Esophagus muscularis mucosa (tissue), 4 donors: ENCODE results near the gene TMEM108. TPM values are rescaled to one million over a fixed set of nuclear protein-coding genes. Genes with fewer than 3 reads are reported as not detected.

Experiments
- DNase-seq: peaks from one replicate; pipeline ENCODE4 v3.0.0-alpha.2; 2017; ENCODE audit errors: extremely low spot score
- H3K27ac ChIP-seq, 4 donors: fragments of 200-600 bp; sonication (generic); replicated peaks in 1 of 4; 1 replicate in 3 of 4; 2 replicates in 1 of 4; pipeline ENCODE4 v1.5.1; 2016 to 2019; ENCODE audit warnings: mild to moderate bottlenecking in 1 of 4
- H3K27me3 ChIP-seq, 4 donors: fragments of 200-600 bp; sonication (generic); one replicate each; pipeline versions ENCODE4 v1.5.1 to v1.6.0; 2016 to 2019
- H3K36me3 ChIP-seq, 4 donors: fragments of 200-600 bp; sonication (generic); one replicate each; pipeline ENCODE4 v1.5.1; 2016 to 2019
- H3K4me1 ChIP-seq, 4 donors: fragments of 200-600 bp; sonication (generic); one replicate each; pipeline ENCODE4 v1.5.1; 2016 to 2019
- H3K4me3 ChIP-seq, 4 donors: fragments of 200-600 bp; sonication (generic); 1 replicate in 2 of 4; 2 replicates in 2 of 4; pipeline ENCODE4 v1.5.1; 2016 to 2019; ENCODE audit warnings: mild to moderate bottlenecking in 4 of 4, moderate library complexity in 1 of 4
- H3K9me3 ChIP-seq, 4 donors: fragments of 200-600 bp; sonication (generic); 1 replicate in 3 of 4; 2 replicates in 1 of 4; pipeline ENCODE4 v1.5.1; 2016 to 2019
- EP300 ChIP-seq: sonication (generic); formaldehyde crosslinking; IDR thresholded peaks from one replicate; pipeline ENCODE4 v1.6.1; 2017; ENCODE audit warnings: antibody characterized with exemption
- POLR2A ChIP-seq: fragments of 450-650 bp; IDR thresholded peaks from one replicate; pipeline ENCODE4 v1.6.1; 2017; ENCODE audit warnings: antibody characterized with exemption, moderate library complexity, mild to moderate bottlenecking, low read depth
- POLR2AphosphoS5 ChIP-seq, 2 donors: sonication (generic); formaldehyde crosslinking; IDR thresholded peaks; one replicate each; pipeline ENCODE4 v1.6.1; 2017; ENCODE audit warnings: antibody characterized with exemption in 2 of 2
- WGBS: methylation state at CpG from one replicate; pipeline ENCODE4 v1.1.5; 2018; 5-methylcytosine and 5-hydroxymethylcytosine counted together
- intact Hi-C: fragments of 100-400 bp; cut with DNase I; formaldehyde crosslinking; loops from one replicate; pipeline ENCODE4 v1.15.1; 2023
- total RNA-seq, 4 donors: library from RNA; depleted of rRNA; stranded (reverse); fragments of >200 nt; gene quantifications; one replicate each; pipeline versions ENCODE4 v1.1.0 to v1.2.1, GENCODE V29; 2016
- TF ChIP-seq, protein P1 (sequence below), 3 experiments: fragments of 200-600 bp in 2 of 3; fragments of 450-650 bp in 1 of 3; sonication (generic) in 2 of 3; IDR thresholded peaks; one replicate each; pipeline ENCODE4 v1.5.1; 2017 to 2019; ENCODE audit warnings: antibody characterized with exemption in 3 of 3, mild to moderate bottlenecking in 2 of 3, moderate library complexity in 1 of 3

TMEM108 gene
- total RNA-seq, 4 donors from 2014 or later, result 8.6 to 12.1 (median 11.2) TPM

DNA sequence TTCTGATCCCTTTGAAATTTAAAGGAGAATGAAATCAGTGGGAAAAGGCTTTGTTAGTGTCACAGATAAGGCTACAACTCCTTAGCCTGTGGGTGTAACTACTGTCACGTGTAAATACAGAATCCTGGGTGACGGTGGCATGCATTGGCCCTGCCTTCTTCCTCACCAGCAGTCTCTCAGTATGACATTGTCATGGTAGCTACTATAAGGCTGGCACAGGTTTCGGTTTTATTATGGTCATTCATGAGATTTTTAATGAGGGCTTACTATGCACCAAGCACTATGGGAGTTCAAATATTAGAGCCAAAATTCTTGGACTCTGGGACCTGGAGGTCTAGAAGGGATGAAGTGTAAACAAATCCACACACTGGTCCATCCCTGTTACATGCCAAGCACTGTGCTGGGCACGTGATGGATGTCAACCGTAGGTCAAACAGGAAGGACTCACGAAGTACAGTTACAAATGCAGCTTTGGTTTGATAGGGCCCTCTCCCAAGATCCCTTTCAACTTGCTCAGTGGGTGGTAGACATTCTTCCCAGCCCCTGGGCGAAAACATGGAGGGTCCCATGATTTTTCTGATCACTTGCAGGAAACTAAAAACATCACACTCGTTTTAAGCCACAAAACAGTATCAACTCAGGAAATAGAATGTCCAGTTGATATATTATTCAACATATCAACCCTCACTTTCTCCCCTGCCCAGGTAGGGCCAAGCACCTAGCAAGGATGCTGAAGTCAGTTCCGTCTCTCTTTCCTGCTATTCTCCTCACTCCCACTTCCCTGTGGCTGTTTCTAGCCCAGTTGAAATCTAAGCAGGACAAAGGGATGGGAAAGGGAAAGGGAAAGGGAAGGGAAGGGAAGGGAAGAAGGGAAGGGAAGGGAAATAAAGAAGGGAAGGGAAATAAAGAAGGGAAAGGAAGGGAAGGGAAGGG is 387.0 kb downstream of the TMEM108 start:
- TF ChIP-seq, protein P1, sequence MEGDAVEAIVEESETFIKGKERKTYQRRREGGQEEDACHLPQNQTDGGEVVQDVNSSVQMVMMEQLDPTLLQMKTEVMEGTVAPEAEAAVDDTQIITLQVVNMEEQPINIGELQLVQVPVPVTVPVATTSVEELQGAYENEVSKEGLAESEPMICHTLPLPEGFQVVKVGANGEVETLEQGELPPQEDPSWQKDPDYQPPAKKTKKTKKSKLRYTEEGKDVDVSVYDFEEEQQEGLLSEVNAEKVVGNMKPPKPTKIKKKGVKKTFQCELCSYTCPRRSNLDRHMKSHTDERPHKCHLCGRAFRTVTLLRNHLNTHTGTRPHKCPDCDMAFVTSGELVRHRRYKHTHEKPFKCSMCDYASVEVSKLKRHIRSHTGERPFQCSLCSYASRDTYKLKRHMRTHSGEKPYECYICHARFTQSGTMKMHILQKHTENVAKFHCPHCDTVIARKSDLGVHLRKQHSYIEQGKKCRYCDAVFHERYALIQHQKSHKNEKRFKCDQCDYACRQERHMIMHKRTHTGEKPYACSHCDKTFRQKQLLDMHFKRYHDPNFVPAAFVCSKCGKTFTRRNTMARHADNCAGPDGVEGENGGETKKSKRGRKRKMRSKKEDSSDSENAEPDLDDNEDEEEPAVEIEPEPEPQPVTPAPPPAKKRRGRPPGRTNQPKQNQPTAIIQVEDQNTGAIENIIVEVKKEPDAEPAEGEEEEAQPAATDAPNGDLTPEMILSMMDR (IDR thresholded peaks at IDR 0.05), result no peak
- TF ChIP-seq POLR2A, result no peak
- TF ChIP-seq POLR2AphosphoS5 (IDR thresholded peaks at IDR 0.05), result no peak
- DNase-seq, result no peak
- intact Hi-C loops, result loop anchor here (2.0 to 5.0 kb wide), 2 partner anchors 38 to 382 kb away; no protein-coding TSS in a partner anchor
- Histone ChIP-seq H3K27ac (no peak overlapping the region), H3K4me1 (peaks cover 0 to 9% (median 8%) of the 10 kb centered on the region in 4 donors), H3K27me3 (peaks cover 0 to 10% (median 0%) of the 10 kb centered on the region in 4 donors), H3K4me3 (no peak overlapping the region), H3K9me3 (no peaks in the 10 kb centered on the region), H3K36me3 (no peaks in the 10 kb centered on the region)
- WGBS, result 79% methylated on average over 9 of the region's 9 CpGs

DNA sequence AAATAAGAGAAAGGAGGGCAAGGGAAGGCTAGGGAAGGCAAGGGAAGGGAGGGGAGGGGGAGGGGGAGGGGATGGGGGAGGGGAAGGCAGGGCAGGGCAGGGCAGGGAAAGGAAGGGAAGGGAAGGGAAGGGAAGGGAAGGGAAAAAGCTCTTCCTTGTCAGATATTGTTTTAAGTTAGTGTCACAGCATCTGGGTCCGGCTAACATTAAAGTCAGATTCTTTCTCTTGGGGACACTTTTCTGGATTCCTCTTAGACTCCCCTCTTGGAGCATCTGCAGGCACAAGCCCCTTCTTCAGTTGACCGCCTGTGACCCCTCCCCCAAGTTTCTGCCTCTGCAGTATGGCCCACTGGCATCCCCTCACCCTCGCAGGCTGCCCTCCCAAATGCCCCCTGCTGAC is 387.7 kb downstream of the TMEM108 start:
- 78% methylated on average over 3 of the region's 3 CpGs for WGBS
- intact Hi-C loops, result loop anchor here (2.0 kb wide), 1 partner anchor 383 kb away; no protein-coding TSS in a partner anchor
- TF ChIP-seq EP300 (no peak), POLR2AphosphoS5 (IDR thresholded peaks at IDR 0.05) (no peak), POLR2A (no peak)
- TF ChIP-seq, protein P1 (IDR thresholded peaks at IDR 0.05), result no peak
- DNase-seq, result no peak
- Histone ChIP-seq H3K27ac (no peak overlapping the region), H3K36me3 (no peaks in the 10 kb centered on the region), H3K27me3 (peaks cover 0 to 10% (median 0%) of the 10 kb centered on the region in 4 donors), H3K9me3 (no peaks in the 10 kb centered on the region), H3K4me1 (peaks cover 0 to 9% (median 8%) of the 10 kb centered on the region in 4 donors), H3K4me3 (no peak overlapping the region)

DNA sequence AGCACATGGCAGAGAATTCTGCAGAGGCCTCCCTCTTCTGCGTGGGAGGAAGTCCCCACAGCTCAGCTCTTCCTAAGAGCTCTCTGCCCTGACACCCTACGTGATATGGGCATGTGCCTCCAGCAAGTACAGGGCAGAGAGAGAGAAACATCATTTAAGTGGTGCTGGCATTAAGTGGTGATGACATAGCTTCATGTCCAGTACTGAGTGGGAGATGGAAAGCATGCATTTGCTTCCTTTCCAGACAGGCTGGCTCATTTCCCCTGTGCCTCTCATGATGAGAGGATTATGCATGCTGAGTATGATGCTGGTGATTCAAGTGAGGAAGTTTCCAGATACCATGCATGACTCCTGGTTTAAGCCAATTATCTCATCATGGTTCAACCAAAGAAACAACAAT is 388.5 kb downstream of the TMEM108 start:
- intact Hi-C loops, result no loop called here
- Histone ChIP-seq H3K9me3 (no peaks in the 10 kb centered on the region), H3K27ac (no peak overlapping the region), H3K36me3 (no peaks in the 10 kb centered on the region), H3K4me3 (no peak overlapping the region), H3K27me3 (peaks cover 0 to 10% (median 0%) of the 10 kb centered on the region in 4 donors), H3K4me1 (peaks cover 0 to 9% (median 8%) of the 10 kb centered on the region in 4 donors)
- WGBS, result 75% methylated on average over 2 of the region's 2 CpGs
- DNase-seq, result no peak
- TF ChIP-seq, protein P1 (IDR thresholded peaks at IDR 0.05), result no peak
- TF ChIP-seq EP300, result no peak
- no peak for TF ChIP-seq POLR2A
- TF ChIP-seq POLR2AphosphoS5 (IDR thresholded peaks at IDR 0.05), result no peak

DNA sequence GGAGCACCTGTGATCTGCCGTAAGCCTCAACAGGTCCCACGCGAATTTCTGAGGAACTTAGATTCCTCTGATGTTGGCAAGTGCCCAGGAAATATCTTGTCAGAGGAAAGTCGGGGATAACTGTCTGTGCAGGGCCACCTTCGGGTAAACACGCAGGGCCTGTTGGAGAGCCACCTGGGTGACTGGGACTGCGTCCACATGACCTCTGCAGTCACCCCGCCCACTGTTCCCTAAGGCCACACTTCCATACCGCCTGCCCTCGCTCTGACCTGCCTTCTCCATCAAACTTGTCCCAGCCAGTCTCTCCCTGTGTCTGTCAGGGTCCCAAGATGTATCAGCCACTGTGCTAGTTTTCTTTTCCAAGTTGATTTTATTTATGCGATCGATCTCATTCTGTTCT is 390.4 kb downstream of the TMEM108 start:
- 77% methylated on average over 12 of the region's 12 CpGs for WGBS
- no peaks in the 10 kb centered on the region for H3K36me3 ChIP-seq
- H3K4me3 ChIP-seq, result no peak overlapping the region
- no peak for DNase-seq
- TF ChIP-seq POLR2A (no peak), EP300 (no peak), POLR2AphosphoS5 (IDR thresholded peaks at IDR 0.05) (no peak)
- TF ChIP-seq, protein P1 (IDR thresholded peaks at IDR 0.05), result no peak
- H3K9me3 ChIP-seq, result no peaks in the 10 kb centered on the region
- peaks cover 0 to 4% (median 4%) of the 10 kb centered on the region in 4 donors for H3K4me1 ChIP-seq
- no peak overlapping the region for H3K27ac ChIP-seq
- peaks cover 0 to 6% (median 0%) of the 10 kb centered on the region in 4 donors for H3K27me3 ChIP-seq
- intact Hi-C loops, result no loop called here
